NT2/D1 (cell line): ENCODE data around the gene SSH2.

ENCODE experiments used
- DNase-seq: peaks from one replicate; pipeline ENCODE4 v3.0.0-alpha.2; 2011; ENCODE audit warnings: low read depth, low spot score
- H3K27me3 ChIP-seq: 2 replicates; pipeline ENCODE4 v1.6.0; 2011; ENCODE audit warnings: mild to moderate bottlenecking; ENCODE audit not compliant: insufficient read length, insufficient read depth
- H3K36me3 ChIP-seq: 2 replicates; pipeline ENCODE4 v1.6.1; 2011; ENCODE audit warnings: mild to moderate bottlenecking, low read length, mixed read lengths; ENCODE audit not compliant: insufficient read depth, insufficient read length
- H3K4me1 ChIP-seq: 2 replicates; pipeline ENCODE4 v1.5.1; 2011; ENCODE audit not compliant: insufficient read depth, insufficient read length
- H3K4me3 ChIP-seq: 2 replicates; pipeline ENCODE4 v1.5.1; 2011; ENCODE audit warnings: low read depth; ENCODE audit not compliant: insufficient read length
- H3K9ac ChIP-seq: 2 replicates; pipeline ENCODE4 v1.6.0; 2011; ENCODE audit warnings: low read depth; ENCODE audit not compliant: insufficient read length
- H3K9me3 ChIP-seq: 2 replicates; pipeline ENCODE4 v1.5.1; 2011; ENCODE audit warnings: mild to moderate bottlenecking, low read length; ENCODE audit not compliant: insufficient read depth
- SUZ12 ChIP-seq: IDR thresholded peaks from 2 replicates; pipeline ENCODE4 v1.6.1; 2011; ENCODE audit not compliant: insufficient read length, insufficient read depth; ENCODE audit errors: extremely low read depth
- YY1 ChIP-seq: IDR thresholded peaks from 2 replicates; pipeline ENCODE4 v1.6.1; 2011; ENCODE audit not compliant: insufficient read length, insufficient read depth
- ZNF274 ChIP-seq: IDR thresholded peaks from 2 replicates; pipeline ENCODE4 v1.6.1; 2011; ENCODE audit warnings: mild to moderate bottlenecking, low read depth, low read length

The SSH2 gene

GRCh38 chr17:29778956-29779811, 150.8 kb downstream of the SSH2 start:
- H3K9ac ChIP-seq, result no peak overlapping the region
- H3K9me3 ChIP-seq, result no peaks in the 10 kb centered on the region
- H3K4me3 ChIP-seq, result no peak overlapping the region
- TF ChIP-seq ZNF274, result no peak
- TF ChIP-seq SUZ12, result no peak
- no peak for TF ChIP-seq YY1
- no peak for DNase-seq
- H3K36me3 ChIP-seq, result no peaks in the 10 kb centered on the region
- H3K27me3 ChIP-seq, result no peaks in the 10 kb centered on the region
- no peaks in the 10 kb centered on the region for H3K4me1 ChIP-seq

- no peak for DNase-seq
- TF ChIP-seq SUZ12, result no peak
- TF ChIP-seq YY1, result no peak
- TF ChIP-seq ZNF274, result no peak
- Histone ChIP-seq H3K4me1 (no peaks in the 10 kb centered on the region), H3K9ac (no peak overlapping the region), H3K27me3 (no peaks in the 10 kb centered on the region), H3K9me3 (no peaks in the 10 kb centered on the region), H3K4me3 (no peak overlapping the region), H3K36me3 (no peaks in the 10 kb centered on the region)
These were observed 152.4 kb downstream of the SSH2 start for GRCh38 chr17:29777663-29778062.

GRCh38 chr17:29776026-29776425, 154.0 kb downstream of the SSH2 start:
- Histone ChIP-seq H3K27me3 (no peaks in the 10 kb centered on the region), H3K4me3 (no peak overlapping the region), H3K4me1 (no peaks in the 10 kb centered on the region), H3K36me3 (no peaks in the 10 kb centered on the region), H3K9me3 (no peaks in the 10 kb centered on the region), H3K9ac (no peak overlapping the region)
- TF ChIP-seq SUZ12 (no peak), YY1 (no peak), ZNF274 (no peak)
- DNase-seq, result no peak

- Histone ChIP-seq H3K36me3 (no peaks in the 10 kb centered on the region), H3K27me3 (no peaks in the 10 kb centered on the region), H3K4me3 (no peak overlapping the region), H3K4me1 (no peaks in the 10 kb centered on the region), H3K9ac (no peak overlapping the region), H3K9me3 (no peaks in the 10 kb centered on the region)
- DNase-seq, result no peak
- no peak for TF ChIP-seq ZNF274
- no peak for TF ChIP-seq SUZ12
- TF ChIP-seq YY1, result no peak
These were observed 157.0 kb downstream of the SSH2 start for GRCh38 chr17:29772981-29773380.

- TF ChIP-seq ZNF274, result no peak
- no peak for TF ChIP-seq SUZ12
- TF ChIP-seq YY1, result no peak
- DNase-seq, result no peak
These were observed 158.5 kb downstream of the SSH2 start for GRCh38 chr17:29771546-29771945.

GRCh38 chr17:29769225-29769624, 160.8 kb downstream of the SSH2 start:
- Histone ChIP-seq H3K36me3 (no peaks in the 10 kb centered on the region), H3K9ac (no peak overlapping the region), H3K4me3 (no peak overlapping the region), H3K27me3 (no peaks in the 10 kb centered on the region), H3K9me3 (no peaks in the 10 kb centered on the region), H3K4me1 (no peaks in the 10 kb centered on the region)
- no peak for DNase-seq
- TF ChIP-seq YY1, result no peak
- no peak for TF ChIP-seq SUZ12
- TF ChIP-seq ZNF274, result no peak

More at GRCh38 chr17:29771546-29771945, 158.5 kb downstream of the SSH2 start:
- no peaks in the 10 kb centered on the region for H3K27me3 ChIP-seq
- H3K4me1 ChIP-seq, result no peaks in the 10 kb centered on the region
- H3K9me3 ChIP-seq, result no peaks in the 10 kb centered on the region
- H3K4me3 ChIP-seq, result no peak overlapping the region
- no peak overlapping the region for H3K9ac ChIP-seq
- no peaks in the 10 kb centered on the region for H3K36me3 ChIP-seq

- H3K27me3 ChIP-seq, result no peaks in the 10 kb centered on the region
- no peaks in the 10 kb centered on the region for H3K4me1 ChIP-seq
- no peaks in the 10 kb centered on the region for H3K36me3 ChIP-seq
- DNase-seq, result no peak
- no peak overlapping the region for H3K4me3 ChIP-seq
- H3K9ac ChIP-seq, result no peak overlapping the region
- no peaks in the 10 kb centered on the region for H3K9me3 ChIP-seq
- TF ChIP-seq SUZ12 (no peak), YY1 (no peak), ZNF274 (no peak)
These were observed 163.2 kb downstream of the SSH2 start for GRCh38 chr17:29766796-29767327.
